HG02588 (cell line): ENCODE data around the gene TSC22D3.

Source experiments
- ATAC-seq: cut with Tn5 transposase; IDR thresholded peaks from one replicate; pipeline ENCODE4 v1.9.1; 2021; ENCODE audit warnings: mild to moderate bottlenecking, moderate library complexity; ENCODE audit not compliant: unreplicated experiment

Gene TSC22D3

GRCh38 chrX:107730991-107731766 is 44.4 kb downstream of the TSC22D3 start:
- no peak for ATAC-seq

- ATAC-seq: no peak
Observed at GRCh38 chrX:107730298-107730655, 45.3 kb downstream of the TSC22D3 start.

- ATAC-seq: peak; percentile 92
Observed at GRCh38 chrX:107729558-107730297, 45.9 kb downstream of the TSC22D3 start.

- no peak for ATAC-seq
Observed at GRCh38 chrX:107728371-107729099, 47.1 kb downstream of the TSC22D3 start.

GRCh38 chrX:107726816-107727534 is 48.6 kb downstream of the TSC22D3 start:
- no peak for ATAC-seq

- ATAC-seq: no peak
Observed at GRCh38 chrX:107725761-107726555, 49.6 kb downstream of the TSC22D3 start.

GRCh38 chrX:107724653-107725052 is 50.9 kb downstream of the TSC22D3 start:
- ATAC-seq: no peak

GRCh38 chrX:107723511-107723910 is 52.1 kb downstream of the TSC22D3 start:
- no peak for ATAC-seq

- no peak for ATAC-seq
Observed at GRCh38 chrX:107721966-107722707, 53.5 kb downstream of the TSC22D3 start.

GRCh38 chrX:107721318-107721717 is 54.3 kb downstream of the TSC22D3 start:
- peak; percentile 36 for ATAC-seq

- no peak for ATAC-seq
Observed at GRCh38 chrX:107718156-107718621, 57.4 kb downstream of the TSC22D3 start.

- peak; percentile 75 for ATAC-seq
Observed at GRCh38 chrX:107716816-107717700, 58.5 kb downstream of the TSC22D3 start.

GRCh38 chrX:107716118-107716684 is 59.4 kb downstream of the TSC22D3 start:
- peak; percentile 35 for ATAC-seq

- no peak for ATAC-seq
Observed at GRCh38 chrX:107715331-107716117, 60.1 kb downstream of the TSC22D3 start.

GRCh38 chrX:107714206-107714891 is 61.2 kb downstream of the TSC22D3 start:
- no peak for ATAC-seq

- no peak for ATAC-seq
Observed at GRCh38 chrX:107713543-107714205, 61.9 kb downstream of the TSC22D3 start.
